Endodermal cell (in vitro differentiated cells): ENCODE measurements around the gene CMPK1. TPM values are rescaled to one million over a fixed set of nuclear protein-coding genes. Genes with fewer than 3 reads are reported as not detected.

Experiments
- DNase-seq: peaks from one replicate; pipeline ENCODE4 v3.0.0-alpha.2; 2017
- H3K27ac ChIP-seq: 2 replicates; pipeline ENCODE4 v1.5.1; 2013; ENCODE audit warnings: mild to moderate bottlenecking, low read depth, low read length, moderate library complexity
- H3K27me3 ChIP-seq: 2 replicates; pipeline ENCODE4 v1.6.1; 2013; ENCODE audit warnings: mild to moderate bottlenecking, low read length, moderate library complexity; ENCODE audit not compliant: insufficient read depth, control insufficient read depth, poor library complexity, severe bottlenecking
- H3K36me3 ChIP-seq: 2 replicates; pipeline ENCODE4 v1.7.0; 2013; ENCODE audit warnings: mild to moderate bottlenecking, low read length, moderate library complexity; ENCODE audit not compliant: control insufficient read depth, insufficient read depth
- H3K4me1 ChIP-seq: one replicate; pipeline ENCODE4 v1.7.0; 2013; ENCODE audit warnings: low read length; ENCODE audit not compliant: control insufficient read depth, insufficient read depth
- H3K4me3 ChIP-seq: 2 replicates; pipeline ENCODE4 v1.5.1; 2013; ENCODE audit warnings: mild to moderate bottlenecking, low read length, moderate library complexity
- H3K9ac ChIP-seq: 2 replicates; pipeline ENCODE4 v1.6.1; 2013; ENCODE audit warnings: mild to moderate bottlenecking, low read length, moderate library complexity; ENCODE audit not compliant: poor library complexity, severe bottlenecking; ENCODE audit errors: extremely low read depth
- H3K9me3 ChIP-seq: 2 replicates; pipeline ENCODE4 v1.6.1; 2013; ENCODE audit warnings: mild to moderate bottlenecking, low read length, moderate library complexity; ENCODE audit not compliant: control insufficient read depth
- H3K27ac Mint-ChIP-seq: 2 replicates; pipeline ENCODE4 v1.8.0; 2020; ENCODE audit warnings: mixed read lengths
- H3K27me3 Mint-ChIP-seq: 2 replicates; pipeline ENCODE4 v1.8.0; 2021; ENCODE audit warnings: mild to moderate bottlenecking, mixed read lengths; ENCODE audit not compliant: insufficient read depth
- H3K36me3 Mint-ChIP-seq: 2 replicates; pipeline ENCODE4 v1.8.0; 2020; ENCODE audit warnings: low read depth, mixed read lengths
- H3K4me1 Mint-ChIP-seq: 2 replicates; pipeline ENCODE4 v1.8.0; 2020; ENCODE audit warnings: mixed read lengths
- H3K4me3 Mint-ChIP-seq: 2 replicates; pipeline ENCODE4 v1.8.0; 2020; ENCODE audit warnings: mild to moderate bottlenecking, moderate library complexity, mixed read lengths
- H3K9me3 Mint-ChIP-seq: 2 replicates; pipeline ENCODE4 v1.8.0; 2020; ENCODE audit warnings: mild to moderate bottlenecking, mixed read lengths
- WGBS, 2 experiments: methylation state at CpG; one replicate each; pipeline versions ENCODE4 v1.1.5 to v1.1.7; 2013; ENCODE audit warnings: missing lambda C conversion rate in 2 of 2, mixed read lengths in 1 of 2; ENCODE audit not compliant: insufficient coverage in 1 of 2, insufficient read length in 1 of 2; 5-methylcytosine and 5-hydroxymethylcytosine counted together
- total RNA-seq, 2 donors: library from RNA; stranded (reverse); fragmentation: NEBNext Ultra II Directional in 1 of 2; extraction: Animal tissue kit (Norgen Biotek cat#: 25700) in 1 of 2; gene quantifications; 2 replicates in 1 of 2; 3 replicates in 1 of 2; pipeline ENCODE4 v1.2.1, GENCODE V29; 2021
- TF ChIP-seq, protein P1 (sequence below): fragments of 200-600 bp; sonication (generic); conservative IDR thresholded peaks from 2 replicates; pipeline ENCODE4 v1.5.0; 2021; ENCODE audit warnings: antibody characterized with exemption, mild to moderate bottlenecking

Gene CMPK1
- total RNA-seq, 2 donors from 2014 or later: 41.6 to 42.0 TPM

DNA sequence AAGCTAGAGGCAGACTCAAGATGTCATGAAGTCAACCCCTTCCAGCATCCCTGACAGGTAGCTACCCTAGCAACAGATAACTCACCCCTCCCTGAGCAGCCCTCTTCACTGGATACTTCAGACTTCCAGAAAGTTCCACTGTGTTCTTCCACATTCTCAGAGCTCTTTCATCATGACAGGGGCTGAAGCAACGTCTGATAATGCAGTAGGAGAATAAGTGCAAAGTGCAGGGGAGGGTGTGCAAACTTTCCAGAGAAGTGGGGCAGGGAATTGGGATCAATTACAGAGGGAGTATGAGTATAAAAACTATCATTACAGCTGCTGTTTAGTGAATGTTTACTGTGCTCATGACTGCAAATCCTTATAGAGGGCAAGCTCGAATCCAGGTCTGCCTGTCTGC, 56.1 kb downstream of the CMPK1 start:
- H3K36me3 ChIP-seq: no peaks in the 10 kb centered on the region
- no peak overlapping the region for H3K27ac Mint-ChIP-seq
- H3K9ac ChIP-seq: no peak overlapping the region
- no peaks in the 10 kb centered on the region for H3K9me3 ChIP-seq
- H3K4me1 ChIP-seq: peaks cover 5% of the 10 kb centered on the region
- H3K27ac ChIP-seq: no peak overlapping the region
- DNase-seq: no peak
- peaks cover 51% of the 10 kb centered on the region for H3K27me3 Mint-ChIP-seq
- no peaks in the 10 kb centered on the region for H3K9me3 Mint-ChIP-seq
- no peak overlapping the region for H3K4me3 ChIP-seq
- TF ChIP-seq, protein P1, sequence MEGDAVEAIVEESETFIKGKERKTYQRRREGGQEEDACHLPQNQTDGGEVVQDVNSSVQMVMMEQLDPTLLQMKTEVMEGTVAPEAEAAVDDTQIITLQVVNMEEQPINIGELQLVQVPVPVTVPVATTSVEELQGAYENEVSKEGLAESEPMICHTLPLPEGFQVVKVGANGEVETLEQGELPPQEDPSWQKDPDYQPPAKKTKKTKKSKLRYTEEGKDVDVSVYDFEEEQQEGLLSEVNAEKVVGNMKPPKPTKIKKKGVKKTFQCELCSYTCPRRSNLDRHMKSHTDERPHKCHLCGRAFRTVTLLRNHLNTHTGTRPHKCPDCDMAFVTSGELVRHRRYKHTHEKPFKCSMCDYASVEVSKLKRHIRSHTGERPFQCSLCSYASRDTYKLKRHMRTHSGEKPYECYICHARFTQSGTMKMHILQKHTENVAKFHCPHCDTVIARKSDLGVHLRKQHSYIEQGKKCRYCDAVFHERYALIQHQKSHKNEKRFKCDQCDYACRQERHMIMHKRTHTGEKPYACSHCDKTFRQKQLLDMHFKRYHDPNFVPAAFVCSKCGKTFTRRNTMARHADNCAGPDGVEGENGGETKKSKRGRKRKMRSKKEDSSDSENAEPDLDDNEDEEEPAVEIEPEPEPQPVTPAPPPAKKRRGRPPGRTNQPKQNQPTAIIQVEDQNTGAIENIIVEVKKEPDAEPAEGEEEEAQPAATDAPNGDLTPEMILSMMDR: no peak
- peaks cover 7% of the 10 kb centered on the region for H3K4me1 Mint-ChIP-seq
- H3K4me3 Mint-ChIP-seq: no peak overlapping the region
- no peaks in the 10 kb centered on the region for H3K36me3 Mint-ChIP-seq
- 70 to 85% methylated on average over 2 of the region's 2 CpGs for WGBS, 2 experiments
- H3K27me3 ChIP-seq: peaks cover 30% of the 10 kb centered on the region

DNA sequence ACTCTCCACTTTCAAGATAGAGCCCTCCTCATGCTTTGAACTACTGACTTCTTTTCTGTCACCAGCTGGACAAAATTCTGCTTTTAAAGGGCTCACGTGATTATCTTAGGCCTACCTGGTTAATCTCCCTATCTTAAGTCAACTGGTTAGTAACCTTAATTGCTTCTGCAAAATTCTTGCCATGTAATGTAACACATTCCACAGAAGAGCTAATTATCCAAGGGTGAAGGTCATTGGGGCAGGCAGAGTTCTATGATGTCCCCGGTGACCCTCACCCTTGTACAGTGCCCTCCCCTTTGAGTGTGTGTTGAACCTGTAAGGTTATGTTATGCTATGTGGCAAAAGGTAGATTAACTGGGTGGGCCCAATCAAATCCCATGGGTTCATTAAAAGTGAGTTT, 57.3 kb downstream of the CMPK1 start:
- Histone ChIP-seq H3K9me3 (no peaks in the 10 kb centered on the region), H3K4me1 (peaks cover 5% of the 10 kb centered on the region), H3K36me3 (no peaks in the 10 kb centered on the region), H3K4me3 (no peak overlapping the region), H3K27me3 (peaks cover 30% of the 10 kb centered on the region), H3K9ac (no peak overlapping the region), H3K27ac (no peak overlapping the region)
- no peak for DNase-seq
- TF ChIP-seq, protein P1: no peak
- Mint-ChIP-seq H3K27me3 (peaks cover 59% of the 10 kb centered on the region), H3K9me3 (no peaks in the 10 kb centered on the region), H3K4me1 (peaks cover 7% of the 10 kb centered on the region), H3K36me3 (no peaks in the 10 kb centered on the region), H3K27ac (no peak overlapping the region), H3K4me3 (no peak overlapping the region)
- 20 to 60% methylated on average over 1 to 2 of the region's 2 CpGs for WGBS, 2 experiments

DNA sequence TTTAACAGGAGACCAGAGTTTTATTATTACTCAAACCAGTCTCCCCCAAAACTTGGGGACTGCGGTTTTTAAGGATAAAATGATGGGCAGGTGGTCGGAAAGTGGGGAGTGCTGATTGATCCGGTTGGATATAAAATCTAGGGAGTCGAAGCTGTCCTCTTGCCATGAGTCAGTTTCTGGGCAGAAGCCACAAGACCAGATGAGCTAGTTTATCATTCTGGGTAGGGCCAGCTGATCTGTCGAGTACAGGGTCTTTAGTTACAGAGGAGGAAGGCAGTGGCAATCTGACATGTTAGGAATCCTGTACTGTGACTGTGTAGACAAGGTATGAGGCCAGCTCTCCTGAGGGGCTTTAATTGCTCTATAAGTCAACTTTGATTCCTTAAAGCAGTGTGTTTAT, 59.6 kb downstream of the CMPK1 start:
- 84 to 85% methylated on average over 4 to 5 of the region's 5 CpGs for WGBS, 2 experiments
- Histone ChIP-seq H3K27me3 (peaks cover 35% of the 10 kb centered on the region), H3K36me3 (no peaks in the 10 kb centered on the region), H3K9me3 (no peaks in the 10 kb centered on the region), H3K9ac (no peak overlapping the region), H3K4me3 (no peak overlapping the region), H3K27ac (no peak overlapping the region), H3K4me1 (peaks cover 5% of the 10 kb centered on the region)
- TF ChIP-seq, protein P1: no peak
- H3K4me1 Mint-ChIP-seq: peaks cover 7% of the 10 kb centered on the region
- DNase-seq: no peak
- peaks cover 57% of the 10 kb centered on the region for H3K27me3 Mint-ChIP-seq
- H3K36me3 Mint-ChIP-seq: no peaks in the 10 kb centered on the region
- no peaks in the 10 kb centered on the region for H3K9me3 Mint-ChIP-seq
- no peak overlapping the region for H3K27ac Mint-ChIP-seq
- H3K4me3 Mint-ChIP-seq: no peak overlapping the region
